Urinary bladder (tissue), 4 donors: ENCODE results near the gene ASB15. TPM values are rescaled to one million over a fixed set of nuclear protein-coding genes. Genes with fewer than 3 reads are reported as not detected.

ENCODE experiments used
- DNase-seq: peaks from one replicate; pipeline ENCODE4 v3.0.0-alpha.2; 2015; ENCODE audit errors: extremely low spot score
- H3K27ac ChIP-seq: one replicate; pipeline ENCODE4 v1.5.1; 2013; ENCODE audit warnings: low read depth, mild to moderate bottlenecking, moderate library complexity
- H3K36me3 ChIP-seq: one replicate; pipeline ENCODE4 v1.6.1; 2013; ENCODE audit warnings: mild to moderate bottlenecking, moderate library complexity; ENCODE audit not compliant: insufficient read depth
- H3K4me1 ChIP-seq: one replicate; pipeline ENCODE4 v1.6.1; 2013; ENCODE audit warnings: mild to moderate bottlenecking, moderate library complexity; ENCODE audit not compliant: insufficient read depth
- H3K4me3 ChIP-seq: one replicate; pipeline ENCODE4 v1.5.1; 2013; ENCODE audit warnings: low read depth, low read length
- WGBS: extraction: QIAGEN DNeasy Blood & Tissue Kit; methylation state at CpG from one replicate; pipeline ENCODE4 v1.1.7; 2013; 5-methylcytosine and 5-hydroxymethylcytosine counted together
- polyA plus RNA-seq: library from polyadenylated mRNA; stranded (reverse); fragments of 200-250 nt; gene quantifications from one replicate; pipeline ENCODE4 v1.2.3, GENCODE V29; 2013
- total RNA-seq: library from RNA; depleted of rRNA; stranded (reverse); fragments of >200 nt; gene quantifications from one replicate; pipeline ENCODE4 v1.2.3, GENCODE V29; 2014
- donor health status: healthy with polysubstance abuse.
- donor health status: healthy.

ASB15 gene
- total and polyA plus RNA-seq, 2 donors: 0.11 TPM; not detected in 1

- Histone ChIP-seq H3K4me1 (no peaks in the 10 kb centered on the region), H3K36me3 (no peaks in the 10 kb centered on the region), H3K27ac (no peak overlapping the region), H3K4me3 (no peak overlapping the region)
- WGBS: 88% methylated on average over 6 of the region's 6 CpGs
- DNase-seq: no peak
Observed at GRCh38 chr7:123653162-123653561, 51.5 kb downstream of the ASB15 start.

- no peak for DNase-seq
- Histone ChIP-seq H3K36me3 (no peaks in the 10 kb centered on the region), H3K4me3 (no peak within 1 kb of the TSS), H3K4me1 (no peaks in the 10 kb centered on the region), H3K27ac (no peak within 1 kb of the TSS)
- 75% methylated on average over 6 of the region's 6 CpGs for WGBS
Observed at GRCh38 chr7:123655614-123656013, 54.0 kb downstream of the ASB15 start, which contains the start of gene LMOD2. Gene LMOD2, plus strand, starts transcription at chr7:123655866. Its CDS starts 98 bp downstream, at chr7:123655964.

GRCh38 chr7:123656544-123657303 lies 55.1 kb downstream of the ASB15 start:
- Histone ChIP-seq H3K4me1 (no peaks in the 10 kb centered on the region), H3K4me3 (no peak overlapping the region), H3K36me3 (no peaks in the 10 kb centered on the region), H3K27ac (no peak overlapping the region)
- DNase-seq: no peak
- WGBS: 82% methylated on average over 6 of the region's 6 CpGs

- 65% methylated on average over 1 of the region's 1 CpG for WGBS
- H3K27ac ChIP-seq: no peak overlapping the region
- no peak overlapping the region for H3K4me3 ChIP-seq
- no peak for DNase-seq
- no peaks in the 10 kb centered on the region for H3K4me1 ChIP-seq
- H3K36me3 ChIP-seq: no peaks in the 10 kb centered on the region
Observed at GRCh38 chr7:123657304-123657685, 55.7 kb downstream of the ASB15 start.

- WGBS: 86% methylated on average over 6 of the region's 6 CpGs
- no peak overlapping the region for H3K4me3 ChIP-seq
- no peak for DNase-seq
- H3K27ac ChIP-seq: no peak overlapping the region
- H3K36me3 ChIP-seq: no peaks in the 10 kb centered on the region
- no peaks in the 10 kb centered on the region for H3K4me1 ChIP-seq
Observed at GRCh38 chr7:123658023-123658422, 56.4 kb downstream of the ASB15 start.

- no peak for DNase-seq
- Histone ChIP-seq H3K27ac (no peak overlapping the region), H3K36me3 (no peaks in the 10 kb centered on the region), H3K4me1 (no peaks in the 10 kb centered on the region), H3K4me3 (no peak overlapping the region)
- 76% methylated on average over 8 of the region's 8 CpGs for WGBS
Observed at GRCh38 chr7:123660514-123661354, 59.1 kb downstream of the ASB15 start.

GRCh38 chr7:123661765-123662164 lies 60.1 kb downstream of the ASB15 start:
- WGBS: 75% methylated on average over 1 of the region's 1 CpG
- Histone ChIP-seq H3K36me3 (no peaks in the 10 kb centered on the region), H3K27ac (no peak overlapping the region), H3K4me1 (no peaks in the 10 kb centered on the region), H3K4me3 (no peak overlapping the region)
- no peak for DNase-seq

- WGBS: 93% methylated on average over 15 of the region's 15 CpGs
- no peak overlapping the region for H3K27ac ChIP-seq
Observed at GRCh38 chr7:123662293-123662692, 60.7 kb downstream of the ASB15 start.

GRCh38 chr7:123662755-123663154 lies 61.1 kb downstream of the ASB15 start:
- DNase-seq: no peak
- no peak overlapping the region for H3K4me3 ChIP-seq

More at GRCh38 chr7:123662293-123662692, 60.7 kb downstream of the ASB15 start:
- no peak for DNase-seq
- no peaks in the 10 kb centered on the region for H3K36me3 ChIP-seq
- H3K4me3 ChIP-seq: no peak overlapping the region
- no peaks in the 10 kb centered on the region for H3K4me1 ChIP-seq

GRCh38 chr7:123663200-123663599 lies 61.6 kb downstream of the ASB15 start:
- H3K4me3 ChIP-seq: no peak overlapping the region
- H3K4me1 ChIP-seq: no peaks in the 10 kb centered on the region
- 96% methylated on average over 6 of the region's 6 CpGs for WGBS
- no peaks in the 10 kb centered on the region for H3K36me3 ChIP-seq
- H3K27ac ChIP-seq: no peak overlapping the region
- no peak for DNase-seq

More at GRCh38 chr7:123662755-123663154, 61.1 kb downstream of the ASB15 start:
- 63% methylated on average over 3 of the region's 3 CpGs for WGBS
- Histone ChIP-seq H3K36me3 (no peaks in the 10 kb centered on the region), H3K27ac (no peak overlapping the region), H3K4me1 (no peaks in the 10 kb centered on the region)

- 45% methylated on average over 2 of the region's 2 CpGs for WGBS
- Histone ChIP-seq H3K27ac (no peak overlapping the region), H3K4me3 (no peak overlapping the region)
Observed at GRCh38 chr7:123665157-123665556, 63.5 kb downstream of the ASB15 start.

GRCh38 chr7:123665896-123666295 lies 64.3 kb downstream of the ASB15 start:
- no peak for DNase-seq
- WGBS: 69% methylated on average over 1 of the region's 1 CpG
- no peak overlapping the region for H3K27ac ChIP-seq
- H3K4me3 ChIP-seq: no peak overlapping the region
- H3K4me1 ChIP-seq: no peaks in the 10 kb centered on the region
- no peaks in the 10 kb centered on the region for H3K36me3 ChIP-seq

More at GRCh38 chr7:123665157-123665556, 63.5 kb downstream of the ASB15 start:
- H3K4me1 ChIP-seq: no peaks in the 10 kb centered on the region
- no peak for DNase-seq
- H3K36me3 ChIP-seq: no peaks in the 10 kb centered on the region

- Histone ChIP-seq H3K4me1 (no peaks in the 10 kb centered on the region), H3K27ac (no peak overlapping the region)
- WGBS: 25% methylated on average over 1 of the region's 1 CpG
Observed at GRCh38 chr7:123666492-123666891, 64.9 kb downstream of the ASB15 start.

GRCh38 chr7:123669485-123669884 lies 67.9 kb downstream of the ASB15 start:
- H3K36me3 ChIP-seq: no peaks in the 10 kb centered on the region
- DNase-seq: no peak
- no peak overlapping the region for H3K27ac ChIP-seq
- 73% methylated on average over 7 of the region's 7 CpGs for WGBS
- H3K4me3 ChIP-seq: no peak overlapping the region
- no peaks in the 10 kb centered on the region for H3K4me1 ChIP-seq

More at GRCh38 chr7:123666492-123666891, 64.9 kb downstream of the ASB15 start:
- Histone ChIP-seq H3K36me3 (no peaks in the 10 kb centered on the region), H3K4me3 (no peak overlapping the region)
- DNase-seq: no peak
